Neural crest cell (in vitro differentiated cells): ENCODE measurements around the gene TRAFD1. TPM values are rescaled to one million over a fixed set of nuclear protein-coding genes. Genes with fewer than 3 reads are reported as not detected.
A peak's percentile ranks its signal among the peaks of the same experiment; 100 is the strongest.

Experiments
- DNase-seq: peaks from one replicate; pipeline ENCODE4 v3.0.0; 2021; ENCODE audit warnings: low read depth, mixed read lengths, low spot score
- H3K27ac Mint-ChIP-seq: one replicate; pipeline ENCODE4 v1.8.0; 2021; ENCODE audit warnings: mild to moderate bottlenecking, mixed read lengths; ENCODE audit not compliant: unreplicated experiment
- H3K27me3 Mint-ChIP-seq: 2 replicates; pipeline ENCODE4 v1.8.0; 2021; ENCODE audit warnings: low read depth, mild to moderate bottlenecking, mixed read lengths
- H3K36me3 Mint-ChIP-seq: 2 replicates; pipeline ENCODE4 v1.8.0; 2021; ENCODE audit warnings: low read depth, mild to moderate bottlenecking, mixed read lengths
- H3K4me1 Mint-ChIP-seq: 2 replicates; pipeline ENCODE4 v1.8.0; 2021; ENCODE audit warnings: mixed read lengths
- H3K4me3 Mint-ChIP-seq: one replicate; pipeline ENCODE4 v1.8.0; 2021; ENCODE audit warnings: mild to moderate bottlenecking, mixed read lengths
- H3K9me3 Mint-ChIP-seq: 2 replicates; pipeline ENCODE4 v1.8.0; 2021; ENCODE audit warnings: mixed read lengths
- total RNA-seq: library from RNA; stranded (reverse); gene quantifications from 2 replicates; pipeline ENCODE4 v1.2.1, GENCODE V29; 2021
- TF ChIP-seq, protein P1 (sequence below): fragments of 200-600 bp; sonication (generic); conservative IDR thresholded peaks from 2 replicates; pipeline ENCODE4 v1.5.0; 2021; ENCODE audit warnings: antibody characterized with exemption, mild to moderate bottlenecking

Gene TRAFD1
- total RNA-seq, 1 donor from 2014 or later = 44.2 TPM

DNA sequence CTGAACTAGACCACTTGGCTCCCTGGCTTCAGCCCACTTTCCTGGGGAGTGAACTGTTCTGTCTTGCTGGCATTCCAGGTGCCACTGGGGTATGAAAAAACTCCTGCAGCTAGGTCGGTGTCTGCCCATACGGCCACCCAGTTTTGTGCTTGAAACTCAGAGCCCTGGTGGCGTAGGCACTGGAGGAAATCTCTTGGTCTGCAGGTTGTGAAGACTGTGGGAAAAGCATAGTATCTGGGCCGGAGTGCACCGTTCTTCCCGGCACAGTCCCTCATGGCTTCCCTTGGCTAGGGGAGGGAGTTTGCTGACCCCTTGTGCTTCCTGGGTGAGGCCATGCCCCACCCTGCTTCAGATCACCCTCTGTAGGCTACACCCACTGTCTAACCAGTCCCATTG lies 33.8 kb downstream of the TRAFD1 start:
- H3K4me1 Mint-ChIP-seq = no peaks in the 10 kb centered on the region
- no peak for DNase-seq
- peaks cover 56% of the 10 kb centered on the region for H3K36me3 Mint-ChIP-seq
- peaks cover 7% of the 10 kb centered on the region for H3K9me3 Mint-ChIP-seq
- no peak overlapping the region for H3K4me3 Mint-ChIP-seq
- H3K27ac Mint-ChIP-seq = no peak overlapping the region
- TF ChIP-seq, protein P1, sequence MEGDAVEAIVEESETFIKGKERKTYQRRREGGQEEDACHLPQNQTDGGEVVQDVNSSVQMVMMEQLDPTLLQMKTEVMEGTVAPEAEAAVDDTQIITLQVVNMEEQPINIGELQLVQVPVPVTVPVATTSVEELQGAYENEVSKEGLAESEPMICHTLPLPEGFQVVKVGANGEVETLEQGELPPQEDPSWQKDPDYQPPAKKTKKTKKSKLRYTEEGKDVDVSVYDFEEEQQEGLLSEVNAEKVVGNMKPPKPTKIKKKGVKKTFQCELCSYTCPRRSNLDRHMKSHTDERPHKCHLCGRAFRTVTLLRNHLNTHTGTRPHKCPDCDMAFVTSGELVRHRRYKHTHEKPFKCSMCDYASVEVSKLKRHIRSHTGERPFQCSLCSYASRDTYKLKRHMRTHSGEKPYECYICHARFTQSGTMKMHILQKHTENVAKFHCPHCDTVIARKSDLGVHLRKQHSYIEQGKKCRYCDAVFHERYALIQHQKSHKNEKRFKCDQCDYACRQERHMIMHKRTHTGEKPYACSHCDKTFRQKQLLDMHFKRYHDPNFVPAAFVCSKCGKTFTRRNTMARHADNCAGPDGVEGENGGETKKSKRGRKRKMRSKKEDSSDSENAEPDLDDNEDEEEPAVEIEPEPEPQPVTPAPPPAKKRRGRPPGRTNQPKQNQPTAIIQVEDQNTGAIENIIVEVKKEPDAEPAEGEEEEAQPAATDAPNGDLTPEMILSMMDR = no peak
- H3K27me3 Mint-ChIP-seq = no peaks in the 10 kb centered on the region

DNA sequence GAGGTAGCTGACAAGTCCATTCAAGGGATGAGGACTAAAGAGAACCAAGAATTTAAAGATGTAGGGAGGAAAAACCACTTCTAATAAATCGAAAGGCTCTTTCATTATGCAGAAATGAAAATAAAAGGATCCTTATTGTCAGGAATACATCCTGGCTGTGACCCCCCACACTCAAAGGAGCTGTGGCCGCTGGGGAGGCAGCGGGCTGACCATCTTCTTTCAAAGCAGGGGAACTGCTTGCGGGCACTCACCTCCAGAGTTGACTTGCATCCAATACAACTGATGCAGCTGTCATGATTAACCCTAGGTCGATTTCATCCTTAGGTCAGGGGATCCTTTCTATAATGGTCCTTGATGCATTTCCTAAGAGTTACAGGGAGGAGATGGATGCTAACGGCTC lies 35.3 kb downstream of the TRAFD1 start:
- DNase-seq = no peak
- peaks cover 47% of the 10 kb centered on the region for H3K36me3 Mint-ChIP-seq
- H3K4me3 Mint-ChIP-seq = no peak overlapping the region
- peak overlapping the region; percentile 19 for H3K27ac Mint-ChIP-seq
- H3K27me3 Mint-ChIP-seq = no peaks in the 10 kb centered on the region
- H3K4me1 Mint-ChIP-seq = no peaks in the 10 kb centered on the region
- peaks cover 7% of the 10 kb centered on the region for H3K9me3 Mint-ChIP-seq
- TF ChIP-seq, protein P1 = no peak

DNA sequence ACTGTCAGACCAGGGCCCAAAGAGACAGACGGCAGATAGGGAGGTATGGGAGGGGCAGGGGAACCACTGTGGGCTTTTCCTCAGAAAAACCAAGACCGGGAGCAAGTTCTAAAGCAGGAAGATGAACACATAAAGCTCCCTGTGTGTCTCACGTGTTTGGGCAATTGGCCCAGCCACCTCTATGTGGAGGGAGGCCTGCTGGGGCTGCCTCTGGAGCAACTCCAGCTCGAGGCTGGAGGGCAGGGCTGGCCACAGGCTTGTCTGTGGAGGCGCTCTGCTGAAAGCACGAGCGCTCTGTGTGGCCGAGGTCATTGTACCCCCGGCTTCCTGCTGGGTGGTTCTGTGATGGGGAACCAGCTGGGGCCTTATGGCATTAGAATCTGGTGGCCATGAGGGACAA lies 36.4 kb downstream of the TRAFD1 start:
- H3K4me3 Mint-ChIP-seq = no peak overlapping the region
- TF ChIP-seq, protein P1 = no peak
- no peak for DNase-seq
- H3K36me3 Mint-ChIP-seq = peaks cover 37% of the 10 kb centered on the region
- no peaks in the 10 kb centered on the region for H3K4me1 Mint-ChIP-seq
- H3K27ac Mint-ChIP-seq = peak overlapping the region; percentile 37
- H3K9me3 Mint-ChIP-seq = peaks cover 4% of the 10 kb centered on the region
- no peaks in the 10 kb centered on the region for H3K27me3 Mint-ChIP-seq

DNA sequence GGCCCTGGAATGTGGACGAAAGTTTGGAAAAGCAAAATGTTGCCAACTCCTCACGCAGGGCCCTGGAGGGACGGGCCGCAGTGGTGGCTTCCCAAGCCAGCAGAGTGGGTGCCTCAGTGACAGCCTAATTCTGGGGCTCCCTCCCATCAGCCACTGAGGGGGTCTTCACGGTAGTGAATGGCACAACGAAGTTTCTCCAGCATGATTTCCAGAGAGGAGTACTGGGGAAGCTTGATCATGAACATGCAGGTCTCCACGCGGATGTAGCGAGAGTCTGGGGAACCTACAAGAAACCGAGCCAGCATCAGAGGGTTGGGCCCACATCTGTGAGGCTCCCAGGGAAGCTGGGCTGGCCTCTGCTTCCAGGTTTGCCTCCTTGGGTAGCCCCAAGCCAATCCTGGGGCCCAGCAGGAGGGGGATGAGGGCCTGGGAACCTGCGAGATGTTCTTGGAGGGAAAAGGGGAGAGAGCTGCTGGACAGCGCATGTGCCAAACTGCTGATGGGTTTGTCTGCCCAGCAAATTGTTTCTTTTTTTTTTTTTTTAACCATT lies 37.0 kb downstream of the TRAFD1 start:
- DNase-seq = no peak
- no peaks in the 10 kb centered on the region for H3K27me3 Mint-ChIP-seq
- TF ChIP-seq, protein P1 = no peak
- H3K4me1 Mint-ChIP-seq = no peaks in the 10 kb centered on the region
- H3K9me3 Mint-ChIP-seq = peaks cover 4% of the 10 kb centered on the region
- H3K4me3 Mint-ChIP-seq = no peak overlapping the region
- peaks cover 32% of the 10 kb centered on the region for H3K36me3 Mint-ChIP-seq
- H3K27ac Mint-ChIP-seq = no peak overlapping the region

DNA sequence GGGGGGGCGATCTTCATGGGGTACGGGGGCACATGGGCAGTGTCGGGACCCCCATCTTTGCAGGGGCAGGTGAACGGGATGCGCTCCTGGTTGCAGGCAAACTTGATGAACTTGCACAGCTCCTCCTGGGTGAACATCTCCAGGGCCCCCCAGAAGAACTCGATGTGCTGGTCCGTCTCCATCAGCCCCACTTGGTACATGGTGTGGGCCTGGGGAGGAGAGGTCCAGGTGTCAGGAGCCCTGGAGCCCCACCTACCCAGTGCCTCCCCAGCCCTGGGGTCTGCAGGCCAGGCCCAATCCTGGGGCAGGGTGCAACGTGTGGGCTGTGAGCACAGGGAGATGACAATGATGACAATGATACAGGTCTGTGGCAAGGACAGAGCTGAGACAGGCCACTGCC lies 37.7 kb downstream of the TRAFD1 start:
- Mint-ChIP-seq H3K9me3 (no peaks in the 10 kb centered on the region), H3K27ac (no peak overlapping the region), H3K27me3 (no peaks in the 10 kb centered on the region), H3K36me3 (peaks cover 24% of the 10 kb centered on the region), H3K4me3 (no peak overlapping the region), H3K4me1 (no peaks in the 10 kb centered on the region)
- no peak for DNase-seq
- TF ChIP-seq, protein P1 = no peak
